ENCODE measurements around the gene MMP24OS.

MMP24OS gene

DNA sequence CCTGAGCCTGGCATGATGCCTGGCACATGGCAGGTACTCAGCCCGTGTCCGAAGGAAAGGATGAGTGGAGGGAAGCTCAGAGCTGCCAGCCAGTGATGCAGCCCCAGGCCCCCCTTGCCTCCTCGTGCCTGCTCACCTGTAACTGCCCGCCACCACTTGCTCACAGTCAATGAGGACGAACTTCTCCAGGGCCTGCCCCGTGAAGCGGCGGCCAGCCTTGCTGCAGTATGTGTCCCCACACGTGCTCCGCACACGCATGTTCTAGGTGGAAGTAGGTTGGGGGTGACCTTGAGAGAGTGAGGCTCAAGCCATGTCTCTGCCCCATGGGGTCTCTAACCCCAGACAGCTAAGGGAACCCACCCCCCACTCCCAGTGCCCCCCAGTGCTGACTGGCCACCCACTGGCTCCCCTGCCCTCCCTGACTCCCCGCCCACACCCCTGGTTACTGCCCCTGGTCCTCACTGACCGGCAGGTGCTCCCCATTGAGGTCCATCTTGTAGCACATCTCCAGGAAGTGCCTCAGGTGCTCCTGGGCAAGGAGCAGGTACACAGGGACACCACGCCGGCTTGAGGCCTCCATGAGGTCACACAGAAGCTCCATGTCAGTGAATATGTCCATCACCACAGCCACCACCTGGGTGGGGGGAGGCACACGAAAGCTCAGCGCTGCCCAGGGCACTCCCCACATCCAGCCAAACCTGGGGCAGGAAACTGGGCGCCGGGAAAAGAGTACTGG is 10.6 kb upstream of the MMP24OS start:
- TF ChIP-seq, protein P1, sequence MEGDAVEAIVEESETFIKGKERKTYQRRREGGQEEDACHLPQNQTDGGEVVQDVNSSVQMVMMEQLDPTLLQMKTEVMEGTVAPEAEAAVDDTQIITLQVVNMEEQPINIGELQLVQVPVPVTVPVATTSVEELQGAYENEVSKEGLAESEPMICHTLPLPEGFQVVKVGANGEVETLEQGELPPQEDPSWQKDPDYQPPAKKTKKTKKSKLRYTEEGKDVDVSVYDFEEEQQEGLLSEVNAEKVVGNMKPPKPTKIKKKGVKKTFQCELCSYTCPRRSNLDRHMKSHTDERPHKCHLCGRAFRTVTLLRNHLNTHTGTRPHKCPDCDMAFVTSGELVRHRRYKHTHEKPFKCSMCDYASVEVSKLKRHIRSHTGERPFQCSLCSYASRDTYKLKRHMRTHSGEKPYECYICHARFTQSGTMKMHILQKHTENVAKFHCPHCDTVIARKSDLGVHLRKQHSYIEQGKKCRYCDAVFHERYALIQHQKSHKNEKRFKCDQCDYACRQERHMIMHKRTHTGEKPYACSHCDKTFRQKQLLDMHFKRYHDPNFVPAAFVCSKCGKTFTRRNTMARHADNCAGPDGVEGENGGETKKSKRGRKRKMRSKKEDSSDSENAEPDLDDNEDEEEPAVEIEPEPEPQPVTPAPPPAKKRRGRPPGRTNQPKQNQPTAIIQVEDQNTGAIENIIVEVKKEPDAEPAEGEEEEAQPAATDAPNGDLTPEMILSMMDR (IDR thresholded peaks at IDR 0.05; ENCODE audit: low read depth, low read length): no peak
- H3K4me3 ChIP-seq (ENCODE audit: low read depth, low read length): no peak overlapping the region

DNA sequence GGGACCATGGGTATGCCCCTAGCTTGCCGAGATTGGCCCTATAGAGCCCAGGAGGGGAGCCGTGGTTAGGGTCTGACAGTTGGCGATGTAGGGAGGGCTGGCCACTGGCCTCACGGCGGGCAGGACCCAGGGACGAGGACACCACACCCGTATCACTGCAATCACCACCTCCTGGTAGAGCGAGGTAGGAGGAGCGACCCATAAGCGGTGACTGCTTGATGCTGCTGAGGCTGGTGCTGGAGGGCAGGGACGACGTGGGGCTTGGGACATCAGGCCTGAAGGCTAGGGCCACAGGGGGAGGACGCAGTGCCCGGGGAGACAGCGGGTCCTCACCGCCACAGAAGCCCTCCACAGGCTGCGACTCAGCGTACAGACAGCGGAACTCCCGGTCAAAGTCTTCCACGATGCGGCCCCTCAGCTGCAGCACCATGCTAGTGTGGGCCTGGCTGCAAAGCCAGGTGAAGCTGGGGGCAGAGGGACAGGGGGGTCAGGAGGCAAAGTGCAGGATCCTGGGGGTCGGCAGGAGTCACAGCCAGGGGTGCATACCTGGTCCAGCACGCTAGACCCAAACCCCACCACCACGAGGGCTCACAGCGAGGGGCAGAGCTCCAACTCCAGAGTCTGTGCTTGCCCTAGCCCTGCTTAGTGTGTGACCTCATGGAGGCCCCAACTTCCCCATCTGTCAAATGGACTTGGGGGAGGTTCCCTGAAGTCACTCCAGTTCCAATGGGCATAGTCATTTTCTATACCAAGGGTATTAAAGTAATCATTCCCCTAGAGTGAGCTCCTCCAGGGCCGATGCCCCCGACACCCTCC is 9.8 kb upstream of the MMP24OS start:
- no peak overlapping the region for H3K4me3 ChIP-seq (ENCODE audit: low read depth, low read length)
- TF ChIP-seq, protein P1 (IDR thresholded peaks at IDR 0.05; ENCODE audit: low read depth, low read length): no peak

DNA sequence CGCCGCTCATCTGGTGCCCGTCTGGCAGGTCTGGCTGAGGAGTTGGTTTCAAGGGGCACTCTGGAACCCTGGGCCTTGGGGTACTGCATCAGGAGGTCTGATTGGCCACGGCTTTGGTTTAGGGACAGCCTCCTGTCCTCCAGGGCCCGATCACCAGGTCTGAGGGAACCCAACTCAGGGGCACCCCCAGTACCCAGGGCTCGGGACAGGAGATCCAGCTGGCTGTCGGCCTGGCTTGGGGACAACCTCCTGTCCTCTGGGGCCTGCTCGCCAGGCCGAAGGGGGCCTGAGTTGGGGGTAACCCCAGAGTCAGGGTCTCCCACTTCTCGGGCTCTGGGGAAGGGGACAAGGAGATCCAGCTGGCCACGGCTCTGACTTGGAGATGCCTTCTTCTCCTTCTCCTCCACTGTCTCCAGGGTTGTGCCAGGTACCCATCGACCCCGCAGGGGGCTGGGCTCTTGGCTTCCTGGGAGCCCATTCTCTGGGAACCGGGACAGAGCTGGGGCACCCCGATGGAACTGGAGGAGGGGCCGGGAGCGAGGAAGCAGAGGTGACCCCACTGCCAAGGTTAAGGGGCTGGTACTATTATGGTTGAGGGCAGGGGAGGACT is 9.1 kb upstream of the MMP24OS start:
- TF ChIP-seq, protein P1 (IDR thresholded peaks at IDR 0.05; ENCODE audit: low read depth, low read length): no peak

DNA sequence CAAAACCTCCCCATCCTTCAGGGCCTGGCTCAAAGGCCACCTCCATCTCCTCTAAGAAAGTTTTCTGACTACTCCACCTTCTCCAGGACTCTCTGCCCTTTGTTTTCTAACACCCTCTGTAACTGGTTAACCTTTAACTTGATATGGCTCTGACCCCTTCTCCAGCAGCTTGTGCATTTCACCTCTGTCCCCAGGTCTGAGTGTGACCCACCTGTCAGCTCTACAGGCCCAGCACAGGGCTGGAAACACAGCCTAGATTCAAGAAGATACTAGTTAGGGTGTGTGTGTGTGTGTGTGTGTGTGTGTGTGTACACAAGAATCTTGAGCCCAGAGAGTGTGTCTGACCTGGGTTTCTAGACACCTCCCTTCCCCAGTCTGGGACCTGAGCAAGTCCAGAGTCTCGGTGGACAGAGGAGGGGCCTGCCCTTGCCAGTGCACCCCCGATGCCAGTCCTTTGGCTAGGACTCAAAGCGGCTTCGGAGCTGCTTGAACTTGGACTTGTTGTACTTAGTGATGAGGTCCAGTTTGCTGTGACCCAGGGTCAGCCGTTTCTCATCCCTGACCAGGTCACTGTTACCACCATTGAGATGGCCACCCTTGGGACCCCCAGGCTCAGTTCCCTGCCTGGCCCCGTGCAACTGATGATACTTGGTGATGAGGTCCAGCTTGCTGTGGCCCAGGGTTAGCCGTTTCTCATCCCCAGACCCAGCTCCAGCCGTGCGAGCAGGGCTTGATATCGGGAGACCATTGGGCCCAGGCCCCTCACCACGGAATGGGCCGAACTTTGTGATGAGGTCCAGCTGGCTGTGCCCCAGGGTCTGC is 8.4 kb upstream of the MMP24OS start:
- no peak overlapping the region for H3K4me3 ChIP-seq (ENCODE audit: low read depth, low read length)
- TF ChIP-seq, protein P1 (IDR thresholded peaks at IDR 0.05; ENCODE audit: low read depth, low read length): no peak

More for the DNA sequence above, 9.1 kb upstream of the MMP24OS start:
- no peak overlapping the region for H3K4me3 ChIP-seq (ENCODE audit: low read depth, low read length)

DNA sequence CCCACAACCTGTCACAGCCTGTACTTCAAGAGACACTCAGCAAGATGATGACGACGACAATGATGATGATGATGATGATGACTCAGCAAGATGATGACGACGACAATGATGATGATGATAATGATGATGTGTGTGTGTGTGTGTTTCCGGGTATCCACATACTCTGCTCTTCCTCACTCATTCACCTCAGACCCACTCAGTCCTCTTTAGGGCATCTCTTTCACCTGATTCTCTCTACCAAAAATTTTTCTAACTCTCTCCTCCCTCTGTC is 7.8 kb upstream of the MMP24OS start:
- TF ChIP-seq, protein P1 (IDR thresholded peaks at IDR 0.05; ENCODE audit: low read depth, low read length): no peak
- H3K4me3 ChIP-seq (ENCODE audit: low read depth, low read length): no peak overlapping the region

DNA sequence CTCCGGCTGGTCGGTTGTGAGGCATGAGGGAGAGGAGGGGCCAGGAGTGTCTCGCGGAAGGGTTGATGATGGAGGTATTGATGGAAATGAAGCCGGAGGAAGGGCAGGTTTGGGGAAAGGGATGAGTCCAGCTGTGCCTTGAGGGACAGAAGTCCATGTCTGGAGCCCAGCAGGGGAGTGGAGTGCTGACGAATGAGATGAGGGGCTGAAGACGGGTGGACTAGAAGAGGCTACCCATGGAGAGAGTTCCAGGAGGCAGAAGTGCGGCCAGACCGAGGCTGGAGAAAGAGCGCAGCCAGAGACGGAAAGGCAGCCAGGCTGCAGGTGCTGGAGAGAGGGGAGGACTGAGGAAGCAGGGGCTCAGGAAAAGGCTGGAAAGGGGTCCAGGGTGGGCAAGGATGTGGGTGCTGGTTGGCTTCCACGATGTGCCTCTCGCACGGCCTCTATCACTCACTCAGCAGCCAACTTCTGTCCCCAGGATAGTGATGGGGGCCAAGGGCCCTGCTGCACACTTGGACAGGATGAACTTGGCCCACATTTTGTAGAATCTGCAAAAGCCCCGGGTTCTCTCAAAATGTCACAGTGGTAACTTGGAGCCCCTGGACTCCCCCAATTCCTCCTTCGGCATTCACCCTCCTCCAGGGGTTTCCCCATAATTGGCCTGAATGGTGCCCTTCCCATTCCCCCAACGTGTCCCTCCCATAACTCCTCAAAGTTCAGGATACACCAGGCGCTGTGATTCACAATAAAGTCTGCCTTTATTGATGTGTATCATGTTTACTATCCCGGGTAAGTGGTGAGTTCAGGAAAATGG is 7.3 kb upstream of the MMP24OS start:
- H3K4me3 ChIP-seq (ENCODE audit: low read depth, low read length): peak overlapping the region; percentile 94
- TF ChIP-seq, protein P1 (IDR thresholded peaks at IDR 0.05; ENCODE audit: low read depth, low read length): no peak
